HEK293T (cell line): ENCODE data around the gene GBGT1.

Experiments used
- CTCF ChIA-PET: fragments of 350-600 bp; formaldehyde crosslinking; extraction: SDS; loops from one replicate; lab custom pipeline; 2021; ENCODE audit warnings: antibody characterized with exemption, inconsistent platforms; lab: Yijun Ruan, JAX
- POLR2A ChIA-PET: fragments of 350-600 bp; formaldehyde crosslinking; extraction: SDS; loops from one replicate; lab custom pipeline; 2020; ENCODE audit warnings: antibody characterized with exemption, inconsistent platforms; lab: Yijun Ruan, JAX
- DNase-seq: peaks from one replicate; pipeline ENCODE4 v3.0.0; 2012; ENCODE audit warnings: mixed read lengths; ENCODE audit errors: extremely low spot score
- ARNT ChIP-seq: fragments of 450-650 bp; IDR thresholded peaks from 2 replicates; pipeline ENCODE4 v1.6.1; 2017; ENCODE audit warnings: mild to moderate bottlenecking
- BHLHE40 ChIP-seq: fragments of 450-650 bp; IDR thresholded peaks from 2 replicates; pipeline ENCODE4 v1.6.1; 2016; ENCODE audit warnings: mild to moderate bottlenecking, moderate library complexity, borderline replicate concordance
- CTBP1 ChIP-seq: fragments of 450-650 bp; IDR thresholded peaks from 2 replicates; pipeline ENCODE4 v1.6.1; 2016; ENCODE audit warnings: borderline replicate concordance
- ELF4 ChIP-seq: fragments of 450-650 bp; IDR thresholded peaks from 2 replicates; pipeline ENCODE4 v1.6.1; 2017; ENCODE audit warnings: antibody characterized with exemption
- FOXA1 ChIP-seq: fragments of 450-650 bp; IDR thresholded peaks from 2 replicates; pipeline ENCODE4 v1.6.1; 2016; ENCODE audit warnings: mild to moderate bottlenecking
- FOXK2 ChIP-seq: fragments of 450-650 bp; IDR thresholded peaks from 2 replicates; pipeline ENCODE4 v1.6.1; 2016; ENCODE audit warnings: mild to moderate bottlenecking
- FOXM1 ChIP-seq: fragments of 450-650 bp; IDR thresholded peaks from 2 replicates; pipeline ENCODE4 v1.6.1; 2017; ENCODE audit warnings: mild to moderate bottlenecking, borderline replicate concordance
- HDGF ChIP-seq: fragments of 450-650 bp; IDR thresholded peaks from 2 replicates; pipeline ENCODE4 v1.6.1; 2017; ENCODE audit warnings: antibody characterized with exemption, borderline replicate concordance
- L3MBTL2 ChIP-seq: fragments of 450-650 bp; conservative IDR thresholded peaks from 2 replicates; pipeline ENCODE4 v1.6.1; 2016; ENCODE audit warnings: mild to moderate bottlenecking
- LEF1 ChIP-seq: fragments of 450-650 bp; IDR thresholded peaks from 2 replicates; pipeline ENCODE4 v1.6.1; 2017; ENCODE audit warnings: mild to moderate bottlenecking, borderline replicate concordance
- NFRKB ChIP-seq: fragments of 450-650 bp; IDR thresholded peaks from 2 replicates; pipeline ENCODE4 v1.6.1; 2016; ENCODE audit warnings: mild to moderate bottlenecking, moderate library complexity
- SUZ12 ChIP-seq: fragments of 450-650 bp; IDR thresholded peaks from 2 replicates; pipeline ENCODE4 v1.6.1; 2016; ENCODE audit warnings: mild to moderate bottlenecking
- TARDBP ChIP-seq: fragments of 450-650 bp; IDR thresholded peaks from 2 replicates; pipeline ENCODE4 v1.6.1; 2016
- ZNF384 ChIP-seq: fragments of 450-650 bp; IDR thresholded peaks from 2 replicates; pipeline ENCODE4 v1.6.1; 2016
- TF ChIP-seq, protein P1 (sequence below): fragments of 450-650 bp; IDR thresholded peaks from 2 replicates; pipeline ENCODE4 v1.6.1; 2016

The GBGT1 gene

DNA sequence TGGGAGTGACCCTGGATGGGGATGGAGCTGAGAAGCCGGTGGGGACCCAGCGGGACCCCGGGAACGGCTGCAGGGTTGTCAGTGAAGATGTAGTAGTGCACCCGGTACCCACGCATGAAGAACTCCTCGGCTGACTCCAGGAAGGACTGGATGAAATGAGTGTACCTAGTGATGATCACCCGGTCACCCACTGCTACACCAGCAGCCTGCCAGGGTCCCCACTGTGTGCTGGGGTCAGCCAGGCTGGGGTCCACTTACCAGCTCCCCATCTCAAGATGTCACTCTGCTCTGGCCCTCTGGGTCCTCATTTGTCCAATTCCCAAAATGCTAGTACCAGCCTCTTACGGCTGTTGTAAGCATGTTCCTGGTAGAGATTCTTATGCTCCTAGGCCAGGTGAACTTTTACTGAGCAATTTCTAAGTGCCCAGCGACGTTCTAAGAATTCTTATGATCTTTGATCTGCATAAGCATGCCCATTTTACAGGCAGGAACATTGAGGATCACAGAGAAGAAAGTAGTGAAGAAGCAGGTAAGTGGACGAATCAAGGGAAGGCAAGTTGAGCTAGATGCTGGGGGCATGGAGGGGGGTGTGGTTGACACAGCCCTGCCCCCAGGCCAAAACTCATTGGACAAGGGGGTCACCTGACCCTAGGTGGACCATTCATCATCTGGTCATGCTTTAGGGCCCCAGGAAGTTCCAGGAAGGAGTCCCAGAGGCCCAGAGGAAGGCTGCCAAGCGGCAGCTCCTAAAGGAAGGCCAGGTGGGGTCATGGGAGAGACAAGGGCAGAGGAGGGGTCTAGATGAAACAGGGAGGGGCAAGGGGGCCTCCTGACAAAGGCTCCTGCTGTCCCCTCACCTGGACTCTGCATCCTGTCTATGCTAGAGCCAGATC lies 9.4 kb downstream of the GBGT1 start:
- ChIA-PET POLR2A (interaction anchor here (1.3 kb wide), 1 partner anchor 124 kb away, joined by 3 read pairs; no protein-coding TSS in a partner anchor), CTCF (interaction anchor here (1.0 to 1.4 kb wide), 2 partner anchors 10 to 132 kb away, joined by 4 read pairs; no protein-coding TSS in a partner anchor)
- DNase-seq, result no peak
- no peak for TF ChIP-seq NFRKB
- TF ChIP-seq FOXK2, result no peak
- TF ChIP-seq FOXM1, result no peak
- TF ChIP-seq L3MBTL2, result no peak
- TF ChIP-seq HDGF, result no peak
- no peak for TF ChIP-seq LEF1
- TF ChIP-seq ZNF384, result no peak
- TF ChIP-seq FOXA1, result no peak
- TF ChIP-seq SUZ12, result no peak
- no peak for TF ChIP-seq CTBP1
- TF ChIP-seq BHLHE40, result no peak
- no peak for TF ChIP-seq ELF4
- no peak for TF ChIP-seq TARDBP

DNA sequence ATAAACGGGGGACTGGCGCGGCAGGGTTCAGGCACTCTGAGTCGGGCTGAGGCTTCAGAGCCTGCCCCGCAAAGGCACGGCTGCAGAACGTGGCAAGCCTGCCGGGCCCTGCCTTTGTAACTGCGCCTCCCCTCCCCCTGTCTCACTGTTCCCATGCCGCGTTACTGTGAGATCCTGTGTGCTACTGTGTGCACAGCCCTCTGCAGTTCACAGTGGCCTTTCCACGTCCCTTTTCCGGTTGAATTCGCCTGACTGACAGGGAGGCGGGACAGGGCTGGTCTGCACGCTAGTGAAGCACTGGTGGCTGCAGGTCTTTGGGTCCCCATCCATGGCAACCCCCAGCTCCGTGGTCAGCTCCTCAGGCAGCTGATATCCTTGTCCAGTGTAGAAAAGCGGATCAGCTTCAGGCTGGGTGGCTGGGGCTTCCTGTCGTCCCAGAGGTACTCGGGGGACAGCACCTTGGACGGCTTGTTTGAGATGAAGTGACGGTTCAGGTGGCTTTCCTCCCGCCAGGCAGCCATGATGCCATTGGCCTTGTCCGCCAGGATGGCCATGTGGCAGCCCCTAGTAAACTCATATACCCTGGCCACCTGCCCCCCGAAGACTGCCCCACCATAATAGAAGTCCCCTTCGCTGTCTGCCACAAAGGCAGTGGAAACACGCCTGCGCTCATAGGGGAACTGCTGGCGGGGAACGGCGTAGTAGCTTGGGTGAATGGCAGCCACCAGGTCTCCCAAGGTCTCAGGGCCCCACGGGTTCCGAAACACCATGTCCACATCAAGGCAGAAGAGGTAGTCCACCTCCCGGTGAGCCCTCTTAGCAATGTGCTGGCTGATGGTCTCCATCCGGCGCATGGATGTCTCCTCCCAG lies 10.3 kb downstream of the GBGT1 start:
- DNase-seq, result no peak
- CTCF ChIA-PET, result interaction anchor here (1.0 to 1.4 kb wide), 2 partner anchors 9 to 131 kb away, joined by 4 read pairs; no protein-coding TSS in a partner anchor
- TF ChIP-seq, protein P1, sequence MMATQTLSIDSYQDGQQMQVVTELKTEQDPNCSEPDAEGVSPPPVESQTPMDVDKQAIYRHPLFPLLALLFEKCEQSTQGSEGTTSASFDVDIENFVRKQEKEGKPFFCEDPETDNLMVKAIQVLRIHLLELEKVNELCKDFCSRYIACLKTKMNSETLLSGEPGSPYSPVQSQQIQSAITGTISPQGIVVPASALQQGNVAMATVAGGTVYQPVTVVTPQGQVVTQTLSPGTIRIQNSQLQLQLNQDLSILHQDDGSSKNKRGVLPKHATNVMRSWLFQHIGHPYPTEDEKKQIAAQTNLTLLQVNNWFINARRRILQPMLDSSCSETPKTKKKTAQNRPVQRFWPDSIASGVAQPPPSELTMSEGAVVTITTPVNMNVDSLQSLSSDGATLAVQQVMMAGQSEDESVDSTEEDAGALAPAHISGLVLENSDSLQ, result peak; percentile 16; the same call in 1 of the 2 replicates
- TF ChIP-seq NFRKB (no peak), SUZ12 (no peak), ZNF384 (no peak), ARNT (no peak), FOXK2 (no peak), CTBP1 (no peak)
- POLR2A ChIA-PET, result no interaction called here

DNA sequence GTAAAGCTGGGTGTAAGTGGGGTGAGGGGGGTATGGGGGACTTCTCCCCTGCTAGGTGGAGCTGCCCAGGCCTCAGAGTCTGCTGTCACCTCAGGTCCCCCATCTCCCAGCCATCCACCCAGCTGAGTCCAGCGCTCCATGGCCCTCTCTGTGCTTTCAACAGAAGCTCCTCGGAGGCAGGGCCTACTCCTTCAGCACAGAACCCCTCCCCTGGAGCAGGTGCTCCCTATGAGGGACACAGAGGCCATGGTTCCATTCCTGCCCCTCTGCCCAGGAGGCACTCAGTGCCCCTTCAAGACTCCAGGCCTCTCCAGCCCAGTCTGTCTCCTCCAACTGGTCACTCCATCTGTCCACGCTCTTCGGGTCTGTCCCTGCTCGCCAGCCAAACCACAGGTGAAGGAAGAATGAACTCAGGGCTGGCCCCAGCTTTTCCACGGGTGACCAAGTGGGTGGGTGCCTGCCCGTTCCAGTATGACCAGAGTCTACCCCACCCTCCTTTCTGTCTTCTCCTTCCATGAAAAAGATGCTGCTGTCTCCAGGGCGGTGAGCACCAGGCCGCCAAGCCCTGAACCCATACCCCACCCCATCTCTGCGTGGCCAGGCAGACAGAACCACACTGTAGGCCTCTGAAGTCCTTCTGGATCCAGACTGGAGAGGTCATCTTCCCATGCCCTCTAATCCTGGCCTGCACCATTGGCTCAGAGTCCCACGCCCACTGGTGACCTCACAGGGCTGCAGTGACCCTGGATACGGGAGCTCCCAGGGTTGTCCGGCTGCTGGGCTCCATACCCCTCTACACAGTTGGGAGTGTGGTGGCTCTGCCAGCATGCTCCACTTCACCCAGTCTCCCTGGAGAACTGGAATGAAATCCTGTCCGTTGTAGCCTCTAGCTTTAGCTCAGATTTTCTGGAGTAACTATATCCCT lies 11.9 kb downstream of the GBGT1 start:
- CTCF ChIA-PET, result interaction anchor here (0.7 kb wide), 1 partner anchor 8 kb away, joined by 3 read pairs; no protein-coding TSS in a partner anchor
- POLR2A ChIA-PET, result interaction anchor here (0.8 kb wide), 1 partner anchor 121 kb away, joined by 4 read pairs; the partner anchor contains the start of gene GTF3C5
- no peak for TF ChIP-seq LEF1
- no peak for TF ChIP-seq HDGF
- no peak for TF ChIP-seq BHLHE40
- TF ChIP-seq ELF4, result no peak
- TF ChIP-seq L3MBTL2, result no peak
- TF ChIP-seq FOXM1, result no peak
- TF ChIP-seq ZNF384, result no peak
- TF ChIP-seq FOXK2, result no peak
- TF ChIP-seq TARDBP, result no peak
- no peak for TF ChIP-seq CTBP1
- no peak for TF ChIP-seq FOXA1
- DNase-seq, result no peak

DNA sequence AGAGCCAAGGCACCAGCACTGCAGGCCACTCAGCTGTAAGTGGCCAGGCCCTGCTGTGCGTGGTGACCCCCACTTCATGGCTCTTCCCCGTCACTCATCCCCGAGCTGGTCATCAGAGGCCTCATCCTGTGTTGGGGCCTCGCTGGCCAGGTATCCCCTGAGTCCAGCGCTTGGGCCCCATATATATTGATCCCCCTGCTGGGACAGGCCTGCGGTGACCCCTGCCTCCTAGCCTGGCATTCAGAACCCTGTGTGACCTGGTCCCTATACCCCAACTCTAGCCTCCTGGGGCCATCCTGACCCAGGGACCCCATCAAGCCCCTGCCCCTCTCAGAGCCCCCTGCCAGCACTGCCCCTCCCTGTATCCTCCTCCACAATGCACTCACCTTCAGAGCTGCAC lies 12.7 kb downstream of the GBGT1 start:
- ChIA-PET CTCF (interaction anchor here (0.7 kb wide), 1 partner anchor 9 kb away, joined by 3 read pairs; no protein-coding TSS in a partner anchor), POLR2A (interaction anchor here (0.8 kb wide), 1 partner anchor 121 kb away, joined by 4 read pairs; the partner anchor contains the start of gene GTF3C5)
- no peak for TF ChIP-seq CTBP1
- no peak for TF ChIP-seq FOXA1
- no peak for TF ChIP-seq ZNF384
- TF ChIP-seq L3MBTL2, result no peak
- no peak for DNase-seq

DNA sequence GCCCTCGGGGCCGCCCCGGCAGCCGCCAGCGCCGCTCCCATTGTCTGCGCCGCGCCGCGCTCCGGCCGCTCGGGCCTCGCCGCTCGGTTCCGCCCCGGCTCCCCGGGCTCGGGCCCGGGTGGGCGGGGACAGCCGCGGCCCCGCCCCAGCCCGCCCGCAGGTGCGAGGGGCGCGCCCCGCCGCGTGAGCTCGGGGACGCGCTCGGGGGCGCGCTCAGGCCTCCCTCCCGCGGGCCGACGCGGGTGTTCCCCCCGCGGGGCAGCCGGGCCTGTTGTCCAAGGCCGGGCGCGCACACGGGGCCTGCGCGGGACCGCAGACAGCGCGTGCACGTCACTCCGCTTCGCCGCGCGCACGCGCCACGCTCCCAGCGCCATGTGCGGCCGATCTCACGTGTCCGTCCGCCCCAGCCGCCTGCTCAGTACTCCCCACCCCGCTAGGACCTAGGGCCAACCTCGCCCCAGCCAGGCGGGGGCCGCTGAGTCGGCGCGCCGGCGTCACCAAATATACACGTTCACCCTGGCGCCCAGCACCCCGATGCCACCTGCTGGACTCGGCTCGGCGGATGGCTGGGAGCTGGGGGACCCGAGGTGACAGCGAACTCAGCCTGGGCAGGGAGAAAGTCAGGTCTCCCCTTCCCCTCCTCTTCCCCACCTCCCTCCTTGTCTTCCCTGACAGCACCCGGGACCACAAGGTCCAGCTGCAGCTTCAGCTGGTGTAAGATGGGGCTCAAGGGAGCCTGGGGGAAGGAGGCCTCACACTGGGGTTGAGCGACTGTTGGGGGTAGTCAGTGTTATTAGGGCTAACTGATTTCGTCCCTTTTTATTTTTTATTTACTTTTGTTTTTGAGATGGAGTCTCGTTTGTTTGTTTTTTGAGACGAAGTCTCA lies 14.3 kb downstream of the GBGT1 start:
- CTCF ChIA-PET, result interaction anchor here (1.4 kb wide), 1 partner anchor 10 kb away, joined by 3 read pairs; no protein-coding TSS in a partner anchor
- POLR2A ChIA-PET, result interaction anchor here (0.6 to 2.3 kb wide), 9 partner anchors 9 to 199 kb away, joined by 3 to 12 read pairs (median 3); partner anchors contain the start of genes GTF3C5, MED22 and RPL7A
- DNase-seq, result peak; percentile 94
- no peak for TF ChIP-seq FOXA1
- no peak for TF ChIP-seq HDGF
- 0 out of 2 replicates have a peak, but pooled peaks have one; percentile 0 for TF ChIP-seq ARNT
- peak; percentile 86 for TF ChIP-seq L3MBTL2
